HCT116 (cell line): ENCODE results near the gene TENM4. TPM values are rescaled to one million over a fixed set of nuclear protein-coding genes. Genes with fewer than 3 reads are reported as not detected.

Experiments
- ATAC-seq: fragments of 200-7000 bp; cut with Tn5 transposase; 2 replicates; pipeline ENCODE4 v1.9.1; 2020; ENCODE audit warnings: mild to moderate bottlenecking, moderate library complexity
- BruUV-seq: library from RNA; stranded (reverse); fragments of 400-500 nt; replicated peaks from 2 replicates; lab custom pipeline; 2021; lab: Mats Ljungman, UMichigan
- CTCF ChIA-PET: fragments of 300-600 bp; sonication (Branson Sonifier 250); formaldehyde crosslinking; loops from one replicate; lab custom pipeline; 2021; ENCODE audit warnings: antibody characterized with exemption; lab: Charles Lee
- POLR2A ChIA-PET: fragments of 300-600, 350-600 bp; sonication (Branson Sonifier 250); formaldehyde crosslinking; loops from one replicate; lab custom pipeline; 2021; ENCODE audit warnings: antibody characterized with exemption; lab: Charles Lee
- RAD21 ChIA-PET, 2 experiments: fragments of 300-600 bp; sonication (Branson Sonifier 250); formaldehyde crosslinking; loops; one replicate each; lab custom pipeline; 2023; ENCODE audit warnings: low total read pairs in 2 of 2; ENCODE audit not compliant: uncharacterized antibody in 2 of 2, unreplicated experiment in 2 of 2, low non-redundant PET in 1 of 2; lab: Charles Lee
- DNase-seq: peaks from one replicate; pipeline ENCODE4 v3.0.0-alpha.2; 2010; ENCODE audit warnings: low read depth, low spot score
- H2AFZ ChIP-seq: fragments of 200-600 bp; shearing (Covaris generic), sonication (generic); 2 replicates; pipeline ENCODE4 v1.6.1; 2017; ENCODE audit warnings: low read depth, mixed run types, mixed read lengths, antibody characterized with exemption, low read length; ENCODE audit not compliant: poor library complexity, severe bottlenecking
- H3K27ac ChIP-seq: 2 replicates; pipeline ENCODE4 v1.5.1; 2012; ENCODE audit warnings: low read depth, low read length
- H3K27me3 ChIP-seq: fragments of 200-600 bp; sonication (generic); 2 replicates; pipeline ENCODE4 v1.6.1; 2016; ENCODE audit warnings: mixed run types, low read length, mixed read lengths; ENCODE audit not compliant: insufficient read depth
- H3K36me3 ChIP-seq, 2 experiments: fragments of 200-500 bp in 1 of 2; fragments of 200-600 bp in 1 of 2; sonication (Bioruptor generic) in 1 of 2; sonication (generic) in 1 of 2; 2 replicates each; pipeline versions ENCODE4 v1.5.1 to v1.6.1; 2014 to 2016; ENCODE audit warnings: low read length in 2 of 2, inconsistent platforms in 1 of 2, mixed read lengths in 1 of 2, mixed run types in 1 of 2; ENCODE audit not compliant: insufficient read depth in 2 of 2, control insufficient read depth in 1 of 2
- H3K4me1 ChIP-seq, 2 experiments: fragments of 200-600 bp in 1 of 2; sonication (generic) in 1 of 2; 2 replicates each; pipeline versions ENCODE4 v1.5.1 to v1.6.1; 2012 to 2017; ENCODE audit warnings: low read length in 2 of 2, inconsistent platforms in 1 of 2, mild to moderate bottlenecking in 1 of 2, mixed read lengths in 1 of 2, mixed run types in 1 of 2, moderate library complexity in 1 of 2; ENCODE audit not compliant: insufficient read depth in 2 of 2, control insufficient read depth in 1 of 2
- H3K4me2 ChIP-seq: fragments of 200-600 bp; sonication (generic); 2 replicates; pipeline ENCODE4 v1.6.1; 2017; ENCODE audit warnings: mixed run types, low read length, mixed read lengths
- H3K4me3 ChIP-seq, 2 experiments: fragments of 200-600 bp in 1 of 2; sonication (generic) in 1 of 2; replicated peaks in 1 of 2; 2 replicates each; pipeline ENCODE4 v1.5.1; 2011 to 2016; ENCODE audit warnings: low read length in 2 of 2, control low read depth in 1 of 2, low read depth in 1 of 2, mild to moderate bottlenecking in 1 of 2, mixed read lengths in 1 of 2, mixed run types in 1 of 2
- H3K79me2 ChIP-seq: fragments of 200-600 bp; sonication (generic); 2 replicates; pipeline ENCODE4 v1.6.1; 2017; ENCODE audit warnings: mild to moderate bottlenecking, mixed run types, low read length, moderate library complexity, mixed read lengths; ENCODE audit not compliant: insufficient read depth
- H3K9ac ChIP-seq: fragments of 200-600 bp; sonication (generic); 2 replicates; pipeline ENCODE4 v1.6.1; 2016; ENCODE audit warnings: low read length, mixed read lengths
- H3K9me2 ChIP-seq: fragments of 200-600 bp; sonication (generic), shearing (Covaris generic); 2 replicates; pipeline ENCODE4 v1.6.1; 2017; ENCODE audit warnings: mixed run types, mild to moderate bottlenecking, moderate library complexity; ENCODE audit not compliant: insufficient read depth
- H3K9me3 ChIP-seq, 2 experiments: fragments of 200-500 bp in 1 of 2; fragments of 200-600 bp in 1 of 2; sonication (Bioruptor generic) in 1 of 2; sonication (generic) in 1 of 2; 2 replicates each; pipeline ENCODE4 v1.6.1; 2014 to 2017; ENCODE audit warnings: low read length in 2 of 2, mixed read lengths in 2 of 2, inconsistent platforms in 1 of 2, low read depth in 1 of 2, mild to moderate bottlenecking in 1 of 2, mixed run types in 1 of 2, moderate library complexity in 1 of 2; ENCODE audit not compliant: control insufficient read depth in 1 of 2, insufficient read depth in 1 of 2
- H4K20me1 ChIP-seq: fragments of 200-600 bp; sonication (generic), shearing (Covaris generic); 2 replicates; pipeline ENCODE4 v1.6.1; 2017; ENCODE audit warnings: mixed run types, mild to moderate bottlenecking, moderate library complexity; ENCODE audit not compliant: insufficient read depth
- ATF3 ChIP-seq: IDR thresholded peaks from 2 replicates; pipeline ENCODE4 v1.6.1; 2012
- ELF1 ChIP-seq: IDR thresholded peaks from 2 replicates; pipeline ENCODE4 v1.6.1; 2012; ENCODE audit warnings: low read depth, borderline replicate concordance
- EZH2phosphoT487 ChIP-seq: fragments of 200-600 bp; IDR thresholded peaks from 2 replicates; pipeline ENCODE4 v1.6.1; 2018; ENCODE audit warnings: antibody characterized with exemption, borderline replicate concordance
- JUND ChIP-seq: IDR thresholded peaks from 2 replicates; pipeline ENCODE4 v1.6.1; 2012
- RAD21 ChIP-seq: IDR thresholded peaks from 2 replicates; pipeline ENCODE4 v1.6.1; 2012; ENCODE audit warnings: low read depth, mild to moderate bottlenecking
- ZBTB33 ChIP-seq: IDR thresholded peaks from 2 replicates; pipeline ENCODE4 v1.6.1; 2011; ENCODE audit warnings: mild to moderate bottlenecking, low read length, moderate library complexity; ENCODE audit not compliant: insufficient replicate concordance; ENCODE audit errors: extremely low read depth
- ZNF274 ChIP-seq: fragments of 200-500 bp; sonication (Bioruptor generic); IDR thresholded peaks from 2 replicates; pipeline ENCODE4 v1.6.1; 2014; ENCODE audit warnings: mild to moderate bottlenecking, low read depth, low read length, inconsistent platforms
- intact Hi-C: fragments of 100-400 bp; cut with micrococcal nuclease; formaldehyde crosslinking; loops from 2 replicates; pipeline ENCODE4 v1.10.0; 2022
- total RNA-seq: library from RNA; stranded (reverse); gene quantifications from one replicate; pipeline ENCODE4 v1.2.1, GENCODE V29; 2021; ENCODE audit not compliant: unreplicated experiment
- TF ChIP-seq, protein P1 (sequence below): IDR thresholded peaks from 2 replicates; pipeline ENCODE4 v1.6.1; 2012
- TF ChIP-seq, protein P2 (sequence below), 3 experiments: fragments of 200-600 bp in 1 of 3; sonication (generic) in 1 of 3; IDR thresholded peaks in 2 of 3; conservative IDR thresholded peaks in 1 of 3; 2 replicates each; pipeline ENCODE4 v1.5.1; 2012 to 2017; ENCODE audit warnings: low read depth in 2 of 3, low read length in 2 of 3, antibody characterized with exemption in 1 of 3, borderline replicate concordance in 1 of 3, control low read depth in 1 of 3, mild to moderate bottlenecking in 1 of 3, mixed read lengths in 1 of 3, mixed run types in 1 of 3, moderate library complexity in 1 of 3; ENCODE audit not compliant: insufficient read depth in 1 of 3

The TENM4 gene
- total RNA-seq, 1 experiment from 2014 or later: 0.05 TPM

GRCh38 chr11:79428406-79428805, 12.4 kb downstream of the TENM4 start:
- DNase-seq (no peak), ATAC-seq (no peak)
- Histone ChIP-seq H3K27ac (no peak overlapping the region), H3K4me3 (no peak overlapping the region), H3K9me3 (no peaks in the 10 kb centered on the region), H3K4me2 (no peak overlapping the region), H3K36me3 (no peaks in the 10 kb centered on the region), H2AFZ (no peak overlapping the region), H3K4me1 (no peaks in the 10 kb centered on the region), H3K9me2 (no peaks in the 10 kb centered on the region), H3K9ac (no peak overlapping the region), H3K27me3 (no peaks in the 10 kb centered on the region; the same call in 1 of the 2 replicates), H4K20me1 (no peaks in the 10 kb centered on the region)
- intact Hi-C loops: no loop called here
- CTCF ChIA-PET: no interaction called here
- no TSS peak for BruUV-seq
- POLR2A ChIA-PET: no interaction called here
- RAD21 ChIA-PET: no interaction called here
- TF ChIP-seq ZNF274 (no peak), ATF3 (no peak), JUND (no peak), RAD21 (no peak), ELF1 (no peak), EZH2phosphoT487 (no peak), ZBTB33 (no peak)
- TF ChIP-seq, protein P1, sequence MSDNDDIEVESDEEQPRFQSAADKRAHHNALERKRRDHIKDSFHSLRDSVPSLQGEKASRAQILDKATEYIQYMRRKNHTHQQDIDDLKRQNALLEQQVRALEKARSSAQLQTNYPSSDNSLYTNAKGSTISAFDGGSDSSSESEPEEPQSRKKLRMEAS: no peak
- TF ChIP-seq, protein P2, sequence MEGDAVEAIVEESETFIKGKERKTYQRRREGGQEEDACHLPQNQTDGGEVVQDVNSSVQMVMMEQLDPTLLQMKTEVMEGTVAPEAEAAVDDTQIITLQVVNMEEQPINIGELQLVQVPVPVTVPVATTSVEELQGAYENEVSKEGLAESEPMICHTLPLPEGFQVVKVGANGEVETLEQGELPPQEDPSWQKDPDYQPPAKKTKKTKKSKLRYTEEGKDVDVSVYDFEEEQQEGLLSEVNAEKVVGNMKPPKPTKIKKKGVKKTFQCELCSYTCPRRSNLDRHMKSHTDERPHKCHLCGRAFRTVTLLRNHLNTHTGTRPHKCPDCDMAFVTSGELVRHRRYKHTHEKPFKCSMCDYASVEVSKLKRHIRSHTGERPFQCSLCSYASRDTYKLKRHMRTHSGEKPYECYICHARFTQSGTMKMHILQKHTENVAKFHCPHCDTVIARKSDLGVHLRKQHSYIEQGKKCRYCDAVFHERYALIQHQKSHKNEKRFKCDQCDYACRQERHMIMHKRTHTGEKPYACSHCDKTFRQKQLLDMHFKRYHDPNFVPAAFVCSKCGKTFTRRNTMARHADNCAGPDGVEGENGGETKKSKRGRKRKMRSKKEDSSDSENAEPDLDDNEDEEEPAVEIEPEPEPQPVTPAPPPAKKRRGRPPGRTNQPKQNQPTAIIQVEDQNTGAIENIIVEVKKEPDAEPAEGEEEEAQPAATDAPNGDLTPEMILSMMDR (IDR thresholded peaks at IDR 0.05 in 2 of 3, conservative IDR thresholded peaks at IDR 0.05 in 1 of 3; ENCODE audit: borderline replicate concordance in 1 of 3, insufficient read depth in 1 of 3, low read depth in 2 of 3, low read length in 2 of 3): no peak
- TF ChIP-seq, all 23 proteins: peak for 0
- no peaks in the 10 kb centered on the region for H3K79me2 ChIP-seq
